Panc1 (cell line): ENCODE data around the gene PGBD5.
A peak's percentile ranks its signal among the peaks of the same experiment; 100 is the strongest.

Experiments used
- POLR2AphosphoS5 ChIP-seq: IDR thresholded peaks from 2 replicates; pipeline ENCODE4 v1.6.1; 2012; ENCODE audit warnings: mild to moderate bottlenecking, low read depth, low read length, moderate library complexity
- REST ChIP-seq, 2 experiments: IDR thresholded peaks; 2 replicates each; pipeline ENCODE4 v1.6.1; 2011 to 2012; ENCODE audit warnings: low read depth in 2 of 2, control low read depth in 1 of 2, low read length in 1 of 2, mild to moderate bottlenecking in 1 of 2, moderate library complexity in 1 of 2; ENCODE audit not compliant: insufficient read depth in 1 of 2
- SIN3A ChIP-seq: IDR thresholded peaks from 2 replicates; pipeline ENCODE4 v1.6.1; 2012; ENCODE audit warnings: low read depth, mild to moderate bottlenecking, low read length, moderate library complexity, borderline replicate concordance; ENCODE audit not compliant: insufficient read depth
- TCF7L2 ChIP-seq: IDR thresholded peaks from 2 replicates; pipeline ENCODE4 v1.6.1; 2011; ENCODE audit warnings: mild to moderate bottlenecking, low read depth, low read length, inconsistent platforms
- TF ChIP-seq, protein P1 (sequence below): fragments of 450-650 bp; IDR thresholded peaks from 2 replicates; pipeline ENCODE4 v1.5.1; 2017; ENCODE audit warnings: mild to moderate bottlenecking

DNA sequence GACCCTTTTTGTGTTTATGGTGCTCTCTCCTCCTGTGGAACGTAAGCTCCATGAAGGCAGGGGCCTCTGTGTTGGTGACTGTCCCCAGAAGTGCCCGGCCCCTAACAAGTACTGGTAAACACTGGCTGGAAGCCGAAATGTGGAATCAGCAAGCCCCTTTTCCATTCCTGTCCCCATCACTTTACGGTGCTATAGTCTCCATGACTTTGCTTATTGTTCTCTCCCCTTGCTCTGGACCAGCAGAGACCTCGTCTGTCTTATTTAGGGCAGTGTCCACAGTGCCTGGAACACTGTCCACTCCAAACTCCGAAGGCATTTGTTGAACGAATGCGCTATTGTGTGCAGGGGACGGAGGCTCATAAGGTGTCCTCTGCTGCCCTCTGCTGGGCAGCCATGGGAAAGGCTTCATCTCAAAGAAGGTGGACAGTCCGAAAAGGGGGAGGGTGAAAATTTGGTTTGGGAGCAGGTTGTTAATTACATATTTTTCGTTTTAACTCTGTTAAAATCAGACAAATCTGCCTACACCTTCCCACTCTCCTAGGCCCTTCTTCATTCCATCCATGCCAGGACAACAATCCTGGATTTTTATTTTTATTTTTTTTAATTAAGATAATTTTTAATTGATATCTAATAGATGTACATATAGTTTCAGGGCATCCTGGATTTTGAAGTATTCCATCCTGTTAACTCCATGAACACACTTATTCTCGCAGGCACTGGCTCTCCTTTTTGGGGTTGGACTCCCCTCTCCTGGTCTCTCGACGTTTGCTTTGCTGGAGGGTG lies 115.6 kb downstream of the PGBD5 start:
- TF ChIP-seq, protein P1, sequence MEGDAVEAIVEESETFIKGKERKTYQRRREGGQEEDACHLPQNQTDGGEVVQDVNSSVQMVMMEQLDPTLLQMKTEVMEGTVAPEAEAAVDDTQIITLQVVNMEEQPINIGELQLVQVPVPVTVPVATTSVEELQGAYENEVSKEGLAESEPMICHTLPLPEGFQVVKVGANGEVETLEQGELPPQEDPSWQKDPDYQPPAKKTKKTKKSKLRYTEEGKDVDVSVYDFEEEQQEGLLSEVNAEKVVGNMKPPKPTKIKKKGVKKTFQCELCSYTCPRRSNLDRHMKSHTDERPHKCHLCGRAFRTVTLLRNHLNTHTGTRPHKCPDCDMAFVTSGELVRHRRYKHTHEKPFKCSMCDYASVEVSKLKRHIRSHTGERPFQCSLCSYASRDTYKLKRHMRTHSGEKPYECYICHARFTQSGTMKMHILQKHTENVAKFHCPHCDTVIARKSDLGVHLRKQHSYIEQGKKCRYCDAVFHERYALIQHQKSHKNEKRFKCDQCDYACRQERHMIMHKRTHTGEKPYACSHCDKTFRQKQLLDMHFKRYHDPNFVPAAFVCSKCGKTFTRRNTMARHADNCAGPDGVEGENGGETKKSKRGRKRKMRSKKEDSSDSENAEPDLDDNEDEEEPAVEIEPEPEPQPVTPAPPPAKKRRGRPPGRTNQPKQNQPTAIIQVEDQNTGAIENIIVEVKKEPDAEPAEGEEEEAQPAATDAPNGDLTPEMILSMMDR = peak; percentile 91
- no peak for TF ChIP-seq REST (IDR thresholded peaks at IDR 0.05; ENCODE audit: insufficient read depth in 1 of 2, low read depth in 2 of 2, low read length in 1 of 2)
- TF ChIP-seq TCF7L2 = no peak
- TF ChIP-seq SIN3A = no peak
- TF ChIP-seq POLR2AphosphoS5 = no peak
